DMS79 (cell line): ENCODE results near the gene PABPC1L.

Experiments used
- DNase-seq: peaks from one replicate; lab custom pipeline; 2025; lab: John Stamatoyannopoulos, UW

PABPC1L gene

GRCh38 chr20:44942264-44942973 is 32.6 kb downstream of the PABPC1L start:
- no peak for DNase-seq

GRCh38 chr20:44943828-44944227 is 34.0 kb downstream of the PABPC1L start:
- DNase-seq, result no peak

GRCh38 chr20:44945261-44945660 is 35.4 kb downstream of the PABPC1L start:
- no peak for DNase-seq

GRCh38 chr20:44946271-44946852 is 36.5 kb downstream of the PABPC1L start:
- no peak for DNase-seq

GRCh38 chr20:44948107-44948506 is 38.2 kb downstream of the PABPC1L start:
- DNase-seq, result no peak

- DNase-seq, result no peak
Observed at GRCh38 chr20:44948513-44948912, 38.7 kb downstream of the PABPC1L start.

GRCh38 chr20:44950368-44950767 is 40.5 kb downstream of the PABPC1L start:
- no peak for DNase-seq

GRCh38 chr20:44952731-44953130 is 42.9 kb downstream of the PABPC1L start:
- no peak for DNase-seq

GRCh38 chr20:44954211-44954610 is 44.4 kb downstream of the PABPC1L start:
- no peak for DNase-seq

GRCh38 chr20:44955270-44955669 is 45.4 kb downstream of the PABPC1L start:
- no peak for DNase-seq

GRCh38 chr20:44956410-44956809 is 46.5 kb downstream of the PABPC1L start:
- no peak for DNase-seq

GRCh38 chr20:44958276-44958675 is 48.4 kb downstream of the PABPC1L start:
- DNase-seq, result no peak

GRCh38 chr20:44959082-44959637 is 49.3 kb downstream of the PABPC1L start:
- no peak for DNase-seq

- DNase-seq, result no peak
Observed at GRCh38 chr20:44959638-44960102, 49.8 kb downstream of the PABPC1L start.

- DNase-seq, result peak; percentile 44
Observed at GRCh38 chr20:44960103-44960852, 50.4 kb downstream of the PABPC1L start, which contains the start of gene TOMM34. Gene TOMM34 (minus strand): TSS chr20:44960397. CDS start chr20:44960333, 64 bp downstream.

- DNase-seq, result no peak
Observed at GRCh38 chr20:44961011-44961869, 51.4 kb downstream of the PABPC1L start.

GRCh38 chr20:44961870-44962267 is 52.0 kb downstream of the PABPC1L start:
- no peak for DNase-seq

GRCh38 chr20:44962483-44962882 is 52.6 kb downstream of the PABPC1L start:
- no peak for DNase-seq

- DNase-seq, result no peak
Observed at GRCh38 chr20:44963325-44964215, 53.7 kb downstream of the PABPC1L start.

GRCh38 chr20:44965651-44966029 is 55.8 kb downstream of the PABPC1L start:
- no peak for DNase-seq
